ENCODE measurements around the gene NPAS3.

- TF ChIP-seq CTCF (IDR thresholded peaks at IDR 0.05; ENCODE audit: low read length): no peak
- TF ChIP-seq EZH2phosphoT487 (IDR thresholded peaks at IDR 0.05; ENCODE audit: low read length): no peak
- no peak for TF ChIP-seq EZH2 (optimal IDR thresholded peaks at IDR 0.05; ENCODE audit: low read depth, low read length)
Measured at GRCh38 chr14:33483110-33483509, 544.4 kb downstream of the NPAS3 start.
